GM12878 (cell line): Measurements from ENCODE around the gene RASSF6. TPM values are rescaled to one million over a fixed set of nuclear protein-coding genes. Genes with fewer than 3 reads are reported as not detected.

Experiments
- ATAC-seq: fragments of 200-7000 bp; cut with Tn5 transposase; 3 replicates; pipeline ENCODE4 v1.9.1; 2020; ENCODE audit warnings: mild to moderate bottlenecking, moderate library complexity
- BruUV-seq: library from RNA; stranded (reverse); fragments of 400-500 nt; replicated peaks from 2 replicates; lab custom pipeline; 2021; lab: Mats Ljungman, UMichigan
- CTCF ChIA-PET: fragments of 300-600 bp; sonication (Branson Sonifier 250); formaldehyde crosslinking; extraction: SDS; loops from one replicate; lab custom pipeline; 2021; ENCODE audit warnings: inconsistent platforms; lab: Yijun Ruan, JAX
- POLR2A ChIA-PET: fragments of 350-600 bp; formaldehyde crosslinking; extraction: SDS; loops from one replicate; lab custom pipeline; 2021; ENCODE audit warnings: inconsistent platforms; lab: Charles Lee
- RAD21 ChIA-PET: fragments of 300-600 bp; sonication (Branson Sonifier 250); formaldehyde crosslinking; loops from one replicate; lab custom pipeline; 2023; ENCODE audit warnings: antibody characterized with exemption; ENCODE audit not compliant: unreplicated experiment; lab: Charles Lee
- SMC1A ChIA-PET: fragments of 300-600 bp; sonication (Branson Sonifier 250); formaldehyde crosslinking; loops from one replicate; lab custom pipeline; 2023; ENCODE audit not compliant: unreplicated experiment, uncharacterized antibody; lab: Charles Lee
- DNase-seq: peaks from one replicate; pipeline ENCODE4 v3.0.0-alpha.2; 2011; ENCODE audit warnings: low read depth, low spot score
- FAIRE-seq: peaks from 3 replicates; lab custom pipeline; 2011; peaks lifted over from hg19 to GRCh38; lab: Jason Lieb, UNC
- H2AFZ ChIP-seq: 2 replicates; pipeline ENCODE4 v1.6.0; 2011; ENCODE audit warnings: low read depth, low read length, control low read depth; ENCODE audit not compliant: control insufficient read depth
- H3K27ac ChIP-seq: 2 replicates; pipeline ENCODE4 v1.5.1; 2011; ENCODE audit warnings: control low read depth; ENCODE audit not compliant: control insufficient read depth, insufficient read depth
- H3K27me3 ChIP-seq, 2 experiments: replicated peaks in 1 of 2; 2 replicates each; pipeline versions ENCODE4 v1.6.0 to v1.6.1; 2011; ENCODE audit warnings: low read length in 1 of 2; ENCODE audit not compliant: control insufficient read depth in 2 of 2, insufficient read depth in 2 of 2
- H3K36me3 ChIP-seq, 2 experiments: 2 replicates each; pipeline ENCODE4 v1.5.1; 2011; ENCODE audit warnings: low read length in 1 of 2; ENCODE audit not compliant: control insufficient read depth in 2 of 2, insufficient read depth in 2 of 2
- H3K4me1 ChIP-seq: 2 replicates; pipeline ENCODE4 v1.6.1; 2011; ENCODE audit warnings: mild to moderate bottlenecking, low read length, moderate library complexity, mixed read lengths; ENCODE audit not compliant: control insufficient read depth, insufficient read depth
- H3K4me2 ChIP-seq: 2 replicates; pipeline ENCODE4 v1.6.0; 2011; ENCODE audit warnings: control low read depth; ENCODE audit not compliant: control insufficient read depth, insufficient read depth
- H3K4me3 ChIP-seq: fragments of 200-600 bp; sonication (generic); 2 replicates; pipeline ENCODE4 v1.5.1; 2016
- H3K79me2 ChIP-seq: 2 replicates; pipeline ENCODE4 v1.6.0; 2011; ENCODE audit warnings: low read length; ENCODE audit not compliant: control insufficient read depth, insufficient read depth
- H3K9ac ChIP-seq: 2 replicates; pipeline ENCODE4 v1.8.0; 2011; ENCODE audit warnings: low read length, control low read depth, mixed read lengths; ENCODE audit not compliant: control insufficient read depth, insufficient read depth
- H3K9me3 ChIP-seq: replicated peaks from 3 replicates; pipeline ENCODE4 v1.5.1; 2011; ENCODE audit warnings: mild to moderate bottlenecking, low read length; ENCODE audit not compliant: control insufficient read depth, insufficient read depth
- H4K20me1 ChIP-seq: 2 replicates; pipeline ENCODE4 v1.6.0; 2011; ENCODE audit not compliant: control insufficient read depth, insufficient read depth
- IKZF1 ChIP-seq: fragments of 450-650 bp; conservative IDR thresholded peaks from 2 replicates; pipeline ENCODE4 v1.6.1; 2017; ENCODE audit warnings: antibody characterized with exemption, mild to moderate bottlenecking
- ZBED1 ChIP-seq: IDR thresholded peaks from 2 replicates; pipeline ENCODE4 v1.6.1; 2016; ENCODE audit warnings: borderline replicate concordance
- WGBS: methylation state at CpG from one replicate; pipeline ENCODE4 v1.1.6; 2016; ENCODE audit warnings: low lambda C conversion rate; ENCODE audit not compliant: insufficient replicate concordance, insufficient coverage; ENCODE audit errors: missing lambda C conversion rate; 5-methylcytosine and 5-hydroxymethylcytosine counted together
- in situ Hi-C: fragments of 300-500 bp; cut with MboI; formaldehyde crosslinking; loops from 9 replicates; pipeline ENCODE4 v1.14.3; 2018; ENCODE audit warnings: mixed read lengths
- intact Hi-C: fragments of 100-400 bp; cut with micrococcal nuclease; formaldehyde crosslinking; loops from one replicate; pipeline ENCODE4 v1.14.2; 2022; ENCODE audit not compliant: unreplicated experiment
- polyA plus RNA-seq, 11 experiments: library from polyadenylated mRNA; depleted of rRNA in 4 of 11; unstranded in 6 of 11; stranded (reverse) in 5 of 11; fragments of >200 nt; fragmentation: Nextera tagmentation in 4 of 11; fragmentation: Illumina TruSeq in 1 of 11; extraction: Ambion mirVana in 4 of 11; extraction: Trizol in 1 of 11; gene quantifications; 1 replicate in 1 of 11; 2 replicates in 10 of 11; pipeline versions ENCODE4 v1.2.1 to v1.2.3, GENCODE V29; 2011 to 2016; ENCODE audit warnings: inconsistent platforms in 2 of 11, missing spikeins in 2 of 11, low read depth in 1 of 11
- total RNA-seq, 4 experiments: library from RNA; depleted of rRNA in 3 of 4; stranded (reverse); fragments of >200 nt in 3 of 4; fragmentation: Illumina TruSeq in 1 of 4; extraction: Trizol in 1 of 4; gene quantifications; 2 replicates each; pipeline versions ENCODE4 v1.2.1 to v1.2.3, GENCODE V29; 2013 to 2021
- TF ChIP-seq, protein P1 (sequence below): fragments of 450-650 bp; IDR thresholded peaks from 2 replicates; pipeline ENCODE4 v1.6.1; 2017; ENCODE audit warnings: mild to moderate bottlenecking, moderate library complexity

The RASSF6 gene
- total and polyA plus RNA-seq, 10 of the 15 experiments (the other 5 are each of a cell fraction or from before 2014, with no cell fraction given), result 0.28 to 2.9 (median 0.54) TPM

DNA sequence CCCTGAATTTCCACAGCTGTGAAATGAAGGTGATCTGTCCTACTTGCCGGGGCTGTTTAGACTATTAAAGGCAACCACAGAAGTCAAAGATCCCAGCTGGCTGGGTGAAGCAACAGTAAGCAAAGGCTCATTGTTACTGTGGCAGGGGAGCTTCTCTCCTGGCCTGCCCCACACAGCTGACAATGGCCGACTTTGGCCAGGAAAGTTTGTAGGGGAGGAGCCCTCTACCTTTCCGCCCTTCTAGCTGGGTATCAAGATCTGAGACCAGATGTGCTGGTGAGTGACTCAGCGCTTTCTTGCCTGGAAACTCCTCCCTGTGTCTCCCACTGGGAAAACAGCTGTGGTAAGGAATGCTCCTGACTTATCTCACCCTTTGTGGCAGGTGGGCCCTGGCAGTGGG lies 21.1 kb downstream of the RASSF6 start:
- Histone ChIP-seq H3K9ac (no peak overlapping the region), H3K36me3 (no peaks in the 10 kb centered on the region), H3K27ac (no peak overlapping the region), H3K9me3 (peaks cover 3% of the 10 kb centered on the region; the same call in 2 of the 3 replicates), H3K4me2 (no peak overlapping the region), H3K27me3 (no peaks in the 10 kb centered on the region), H3K4me3 (no peak overlapping the region), H3K79me2 (no peaks in the 10 kb centered on the region), H3K4me1 (peaks cover 3% of the 10 kb centered on the region; the same call in 1 of the 2 replicates), H4K20me1 (no peaks in the 10 kb centered on the region), H2AFZ (no peak overlapping the region)
- FAIRE-seq (no peak), ATAC-seq (no peak; the same call in 2 of the 3 replicates), DNase-seq (no peak)
- intact Hi-C loops, result loop anchor here (10.0 kb wide), 1 partner anchor 344 kb away; the partner anchor contains the start of gene ANKRD17
- ChIA-PET CTCF (interaction anchor here (0.6 to 2.4 kb wide), 7 partner anchors 10 to 55 kb away, joined by 3 to 10 read pairs (median 5); no protein-coding TSS in a partner anchor), POLR2A (interaction anchor here (0.8 to 1.0 kb wide), 2 partner anchors 10 to 12 kb away, joined by 3 to 4 read pairs; no protein-coding TSS in a partner anchor), SMC1A (interaction anchor here (0.9 to 2.4 kb wide), 7 partner anchors 9 to 54 kb away, joined by 3 to 14 read pairs (median 6); partner anchors contain the start of gene RASSF6), RAD21 (interaction anchor here (0.7 to 3.4 kb wide), 4 partner anchors 9 to 55 kb away, joined by 3 to 22 read pairs (median 4); no protein-coding TSS in a partner anchor)
- no TSS peak for BruUV-seq
- in situ Hi-C loops, result no loop called here
- peak; percentile 40; the same call in 1 of the 2 replicates for TF ChIP-seq IKZF1
- TF ChIP-seq, protein P1, sequence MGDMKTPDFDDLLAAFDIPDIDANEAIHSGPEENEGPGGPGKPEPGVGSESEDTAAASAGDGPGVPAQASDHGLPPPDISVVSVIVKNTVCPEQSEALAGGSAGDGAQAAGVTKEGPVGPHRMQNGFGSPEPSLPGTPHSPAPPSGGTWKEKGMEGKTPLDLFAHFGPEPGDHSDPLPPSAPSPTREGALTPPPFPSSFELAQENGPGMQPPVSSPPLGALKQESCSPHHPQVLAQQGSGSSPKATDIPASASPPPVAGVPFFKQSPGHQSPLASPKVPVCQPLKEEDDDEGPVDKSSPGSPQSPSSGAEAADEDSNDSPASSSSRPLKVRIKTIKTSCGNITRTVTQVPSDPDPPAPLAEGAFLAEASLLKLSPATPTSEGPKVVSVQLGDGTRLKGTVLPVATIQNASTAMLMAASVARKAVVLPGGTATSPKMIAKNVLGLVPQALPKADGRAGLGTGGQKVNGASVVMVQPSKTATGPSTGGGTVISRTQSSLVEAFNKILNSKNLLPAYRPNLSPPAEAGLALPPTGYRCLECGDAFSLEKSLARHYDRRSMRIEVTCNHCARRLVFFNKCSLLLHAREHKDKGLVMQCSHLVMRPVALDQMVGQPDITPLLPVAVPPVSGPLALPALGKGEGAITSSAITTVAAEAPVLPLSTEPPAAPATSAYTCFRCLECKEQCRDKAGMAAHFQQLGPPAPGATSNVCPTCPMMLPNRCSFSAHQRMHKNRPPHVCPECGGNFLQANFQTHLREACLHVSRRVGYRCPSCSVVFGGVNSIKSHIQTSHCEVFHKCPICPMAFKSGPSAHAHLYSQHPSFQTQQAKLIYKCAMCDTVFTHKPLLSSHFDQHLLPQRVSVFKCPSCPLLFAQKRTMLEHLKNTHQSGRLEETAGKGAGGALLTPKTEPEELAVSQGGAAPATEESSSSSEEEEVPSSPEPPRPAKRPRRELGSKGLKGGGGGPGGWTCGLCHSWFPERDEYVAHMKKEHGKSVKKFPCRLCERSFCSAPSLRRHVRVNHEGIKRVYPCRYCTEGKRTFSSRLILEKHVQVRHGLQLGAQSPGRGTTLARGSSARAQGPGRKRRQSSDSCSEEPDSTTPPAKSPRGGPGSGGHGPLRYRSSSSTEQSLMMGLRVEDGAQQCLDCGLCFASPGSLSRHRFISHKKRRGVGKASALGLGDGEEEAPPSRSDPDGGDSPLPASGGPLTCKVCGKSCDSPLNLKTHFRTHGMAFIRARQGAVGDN, result peak; percentile 39; the same call in 1 of the 2 replicates
- no peak for TF ChIP-seq ZBED1
- WGBS, result 52% methylated on average over 4 of the region's 4 CpGs
